A549 (cell line): ENCODE results near the gene SLC20A1. TPM values are rescaled to one million over a fixed set of nuclear protein-coding genes. Genes with fewer than 3 reads are reported as not detected.
A peak's percentile ranks its signal among the peaks of the same experiment; 100 is the strongest.

ENCODE experiments used
- ATOH8 ChIP-seq: fragments of 250-450 bp; sonication (Bioruptor Pico); IDR thresholded peaks from 2 replicates; pipeline ENCODE4 v1.5.0; 2020; ENCODE audit warnings: low read depth, mild to moderate bottlenecking, moderate library complexity
- BCL3 ChIP-seq: fragments of >200 bp; sonication (Bioruptor Twin); formaldehyde crosslinking; IDR thresholded peaks from 3 replicates; pipeline ENCODE4 v1.6.1; 2016
- BHLHE40 ChIP-seq: IDR thresholded peaks from 2 replicates; pipeline ENCODE4 v1.6.1; 2012; ENCODE audit warnings: low read depth, low read length, inconsistent platforms
- CBX2 ChIP-seq: fragments of 200-600 bp; sonication (generic); IDR thresholded peaks from 2 replicates; pipeline ENCODE4 v1.6.1; 2016; ENCODE audit warnings: low read depth, mild to moderate bottlenecking, borderline replicate concordance
- CBX8 ChIP-seq: fragments of 200-600 bp; sonication (generic); IDR thresholded peaks from 2 replicates; pipeline ENCODE4 v1.6.1; 2016
- CEBPB ChIP-seq, 2 experiments: fragments of >200 bp in 1 of 2; sonication (Bioruptor Twin) in 1 of 2; formaldehyde crosslinking in 1 of 2; IDR thresholded peaks; 2 replicates each; pipeline ENCODE4 v1.6.1; 2012 to 2016
- CHD2 ChIP-seq: fragments of 150-350 bp; IDR thresholded peaks from 2 replicates; pipeline ENCODE4 v1.6.1; 2014; ENCODE audit warnings: low read length; ENCODE audit not compliant: partially characterized antibody
- CHD4 ChIP-seq: fragments of 200-600 bp; sonication (generic); IDR thresholded peaks from 2 replicates; pipeline ENCODE4 v1.6.1; 2016; ENCODE audit warnings: antibody characterized with exemption, mild to moderate bottlenecking, borderline replicate concordance
- CTCF ChIP-seq: fragments of >200 bp; sonication (Bioruptor Twin); formaldehyde crosslinking; IDR thresholded peaks from 3 replicates; pipeline ENCODE4 v1.5.1; 2016
- EHMT2 ChIP-seq: fragments of 200-600 bp; sonication (generic); IDR thresholded peaks from 2 replicates; pipeline ENCODE4 v1.6.1; 2016; ENCODE audit warnings: antibody characterized with exemption, low read depth, mild to moderate bottlenecking, moderate library complexity
- ELK1 ChIP-seq: fragments of 150-350 bp; IDR thresholded peaks from 2 replicates; pipeline ENCODE4 v1.6.1; 2014; ENCODE audit warnings: low read depth, mild to moderate bottlenecking, low read length
- EP300 ChIP-seq, 2 experiments: fragments of >200 bp; sonication (Bioruptor Twin); formaldehyde crosslinking; IDR thresholded peaks; 2 replicates in 1 of 2; 3 replicates in 1 of 2; pipeline ENCODE4 v1.6.1; 2016 to 2017
- ESRRA ChIP-seq: fragments of 150-350 bp; IDR thresholded peaks from 2 replicates; pipeline ENCODE4 v1.6.1; 2014; ENCODE audit warnings: mild to moderate bottlenecking, low read length, borderline replicate concordance
- FOSB ChIP-seq: fragments of 250-450 bp; sonication (Bioruptor Pico); IDR thresholded peaks from 2 replicates; pipeline ENCODE4 v1.5.0; 2020; ENCODE audit warnings: mild to moderate bottlenecking, moderate library complexity
- HDAC2 ChIP-seq: fragments of 200-600 bp; sonication (generic); IDR thresholded peaks from 2 replicates; pipeline ENCODE4 v1.6.1; 2016
- HES2 ChIP-seq: fragments of >200 bp; sonication (Bioruptor Twin); formaldehyde crosslinking; IDR thresholded peaks from 2 replicates; pipeline ENCODE4 v1.6.1; 2016
- HMGXB4 ChIP-seq: fragments of 250-450 bp; sonication (Bioruptor Pico); IDR thresholded peaks from 2 replicates; pipeline ENCODE4 v1.5.0; 2021; ENCODE audit warnings: mild to moderate bottlenecking, moderate library complexity, borderline replicate concordance
- HOXB5 ChIP-seq: fragments of 250-450 bp; sonication (Bioruptor Pico); IDR thresholded peaks from 2 replicates; pipeline ENCODE4 v1.5.0; 2020; ENCODE audit warnings: mild to moderate bottlenecking, moderate library complexity
- JUN ChIP-seq, 2 experiments: fragments of >200 bp; sonication (Bioruptor Twin); formaldehyde crosslinking; IDR thresholded peaks; 2 replicates in 1 of 2; 3 replicates in 1 of 2; pipeline ENCODE4 v1.6.1; 2016 to 2017
- JUNB ChIP-seq: fragments of >200 bp; sonication (Bioruptor Twin); formaldehyde crosslinking; IDR thresholded peaks from 2 replicates; pipeline ENCODE4 v1.6.1; 2016
- KDM5A ChIP-seq: fragments of 200-600 bp; sonication (generic); IDR thresholded peaks from 2 replicates; pipeline ENCODE4 v1.6.1; 2016; ENCODE audit warnings: antibody characterized with exemption, mild to moderate bottlenecking
- MAFK ChIP-seq: fragments of 450-650 bp; IDR thresholded peaks from 2 replicates; pipeline ENCODE4 v1.6.1; 2014; ENCODE audit not compliant: partially characterized antibody
- MAX ChIP-seq: IDR thresholded peaks from 2 replicates; pipeline ENCODE4 v1.6.1; 2012
- PHF8 ChIP-seq: fragments of 200-600 bp; sonication (generic); IDR thresholded peaks from 2 replicates; pipeline ENCODE4 v1.6.1; 2016; ENCODE audit warnings: low read depth, mild to moderate bottlenecking, antibody characterized with exemption, moderate library complexity, borderline replicate concordance
- POLR2A ChIP-seq: IDR thresholded peaks from 2 replicates; pipeline ENCODE4 v1.6.1; 2012; ENCODE audit warnings: mild to moderate bottlenecking, low read length
- RAD21 ChIP-seq, 2 experiments: fragments of >200 bp in 1 of 2; sonication (Bioruptor Twin) in 1 of 2; formaldehyde crosslinking in 1 of 2; IDR thresholded peaks in 1 of 2; conservative IDR thresholded peaks in 1 of 2; 2 replicates in 1 of 2; 3 replicates in 1 of 2; pipeline ENCODE4 v1.6.1; 2012 to 2018; ENCODE audit warnings: inconsistent platforms in 1 of 2
- RARB ChIP-seq: fragments of 250-450 bp; sonication (Bioruptor Pico); IDR thresholded peaks from 2 replicates; pipeline ENCODE4 v1.8.0; 2021; ENCODE audit warnings: mild to moderate bottlenecking, moderate library complexity
- RNF2 ChIP-seq: fragments of 200-600 bp; sonication (generic); IDR thresholded peaks from 2 replicates; pipeline ENCODE4 v1.6.1; 2016; ENCODE audit warnings: low read depth, mild to moderate bottlenecking, antibody characterized with exemption, moderate library complexity, borderline replicate concordance
- TFCP2L1 ChIP-seq: fragments of 250-450 bp; sonication (Bioruptor Pico); IDR thresholded peaks from 2 replicates; pipeline ENCODE4 v1.5.0; 2021; ENCODE audit warnings: mild to moderate bottlenecking
- TP53 ChIP-seq: fragments of 250-450 bp; sonication (Bioruptor Pico); IDR thresholded peaks from 2 replicates; pipeline ENCODE4 v1.5.0; 2021; ENCODE audit warnings: mild to moderate bottlenecking, moderate library complexity
- USF2 ChIP-seq: fragments of 450-650 bp; IDR thresholded peaks from 2 replicates; pipeline ENCODE4 v1.6.1; 2014; ENCODE audit warnings: antibody characterized with exemption
- ZC3H11A ChIP-seq: fragments of 450-650 bp; IDR thresholded peaks from 2 replicates; pipeline ENCODE4 v1.6.1; 2014; ENCODE audit warnings: antibody characterized with exemption, mild to moderate bottlenecking
- ZFP36 ChIP-seq: fragments of 450-650 bp; IDR thresholded peaks from 2 replicates; pipeline ENCODE4 v1.6.1; 2014; ENCODE audit warnings: borderline replicate concordance; ENCODE audit not compliant: partially characterized antibody
- ZNF302 ChIP-seq: fragments of 250-450 bp; sonication (Bioruptor Pico); IDR thresholded peaks from 2 replicates; pipeline ENCODE4 v1.9.0; 2021; ENCODE audit warnings: inconsistent platforms, mild to moderate bottlenecking, moderate library complexity
- polyA plus RNA-seq, 4 experiments: library from polyadenylated mRNA; depleted of rRNA in 3 of 4; stranded (reverse); fragments of >200 nt; fragmentation: RNase III in 1 of 4; extraction: RNeasy Plus Mini Kit Qiagen cat#74134 plus additional on column Dnase treatment in 1 of 4; gene quantifications; 2 replicates in 3 of 4; 3 replicates in 1 of 4; pipeline ENCODE4 v1.2.3, GENCODE V29; 2011 to 2017

The SLC20A1 gene
- polyA plus RNA-seq, 2 of the 4 experiments (the other 2 are of a cell fraction): 83.6 to 86.8 TPM

- TF ChIP-seq PHF8 (no peak), HES2 (no peak), HMGXB4 (CRISPR knock-in tag) (no peak), KDM5A (no peak), ELK1 (no peak), FOSB (CRISPR knock-in tag) (no peak), ZFP36 (no peak), RNF2 (no peak), MAX (peak; percentile 29; the same call in 1 of the 2 replicates), CHD2 (no peak), TP53 (CRISPR knock-in tag) (no peak), CBX2 (no peak), HDAC2 (no peak), RARB (CRISPR knock-in tag) (no peak), TFCP2L1 (no peak), EP300 (IDR thresholded peaks at IDR 0.05) (peak in 1 of 2 experiments; percentile 69; a peak in 1 of 5 replicates), CTCF (no peak), EHMT2 (no peak), ZNF302 (CRISPR knock-in tag) (no peak), BHLHE40 (no peak), USF2 (no peak), JUN (IDR thresholded peaks at IDR 0.05) (peak in 1 of 2 experiments; percentile 66; a peak in 2 of 5 replicates), JUNB (peak; percentile 60; the same call in 1 of the 2 replicates), RAD21 (conservative IDR thresholded peaks at IDR 0.05 in 1 of 2, IDR thresholded peaks at IDR 0.05 in 1 of 2) (peak; percentile 9 to 31; a peak in 1 of 5 replicates), POLR2A (no peak), CBX8 (no peak), BCL3 (0 out of 3 replicates have a peak, but pooled peaks have one; percentile 57), MAFK (no peak), CEBPB (IDR thresholded peaks at IDR 0.05) (peak; percentile 82 to 90), ZC3H11A (no peak), ESRRA (no peak), HOXB5 (CRISPR knock-in tag) (no peak), ATOH8 (CRISPR knock-in tag) (no peak), CHD4 (no peak)
Observed at GRCh38 chr2:112627060-112628040, 18.4 kb upstream of the SLC20A1 start (continued).
